WERI-Rb-1 (cell line): ENCODE results near the gene C9orf85.
"Not testable (repeated sequence)": the region's sequence is repeated elsewhere in the genome, so short reads cannot be mapped to it uniquely, and the experiment has no call there.

Experiments
- DNase-seq: peaks from one replicate; pipeline ENCODE4 v3.0.0-alpha.2; 2020
- H3K27ac ChIP-seq: fragments of 250-450 bp; sonication (Bioruptor Pico); 2 replicates; pipeline ENCODE4 v1.5.1; 2020; ENCODE audit warnings: mild to moderate bottlenecking, moderate library complexity
- H3K27me3 ChIP-seq: fragments of 250-450 bp; sonication (Bioruptor Pico); 2 replicates; pipeline ENCODE4 v1.5.1; 2021; ENCODE audit warnings: mild to moderate bottlenecking, low read depth, moderate library complexity; ENCODE audit not compliant: insufficient read depth, severe bottlenecking
- H3K36me3 ChIP-seq: fragments of 250-450 bp; sonication (Bioruptor Pico); 2 replicates; pipeline ENCODE4 v1.5.1; 2020; ENCODE audit warnings: mild to moderate bottlenecking, moderate library complexity
- H3K4me3 ChIP-seq: 2 replicates; pipeline ENCODE4 v1.5.1; 2011; ENCODE audit warnings: low read depth, mild to moderate bottlenecking, control low read depth, low read length
- H3K9me3 ChIP-seq: fragments of 250-450 bp; sonication (Bioruptor Pico); 2 replicates; pipeline ENCODE4 v1.5.1; 2021; ENCODE audit warnings: mild to moderate bottlenecking, moderate library complexity; ENCODE audit not compliant: severe bottlenecking
- TF ChIP-seq, protein P1 (sequence below): IDR thresholded peaks from 2 replicates; pipeline ENCODE4 v1.5.1; 2011; ENCODE audit warnings: low read depth, mild to moderate bottlenecking, control low read depth, inconsistent platforms, low read length

The C9orf85 gene

DNA sequence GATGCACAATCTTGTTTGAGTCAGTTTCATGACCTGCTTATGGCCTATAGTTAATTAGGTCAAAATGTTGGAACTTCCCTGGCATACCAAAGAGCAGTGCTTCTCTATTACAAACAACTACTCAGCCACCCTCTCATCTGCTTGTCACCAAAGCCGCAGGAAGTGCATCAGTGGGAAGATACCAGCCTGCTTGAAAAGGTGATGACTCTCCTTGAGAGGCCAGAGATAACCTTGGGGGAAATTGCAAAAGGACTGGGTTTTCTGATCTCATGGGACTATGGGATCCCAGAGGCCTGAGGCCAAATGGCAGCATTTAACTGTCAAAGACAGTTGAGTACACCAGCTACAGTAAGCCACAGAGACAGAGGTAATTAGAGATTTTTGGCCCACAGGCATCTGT lies 79.0 kb downstream of the C9orf85 start:
- Histone ChIP-seq H3K4me3 (no peak overlapping the region), H3K27ac (no peak overlapping the region), H3K27me3 (no peaks in the 10 kb centered on the region), H3K9me3 (no peaks in the 10 kb centered on the region), H3K36me3 (no peaks in the 10 kb centered on the region)
- no peak for DNase-seq
- TF ChIP-seq, protein P1, sequence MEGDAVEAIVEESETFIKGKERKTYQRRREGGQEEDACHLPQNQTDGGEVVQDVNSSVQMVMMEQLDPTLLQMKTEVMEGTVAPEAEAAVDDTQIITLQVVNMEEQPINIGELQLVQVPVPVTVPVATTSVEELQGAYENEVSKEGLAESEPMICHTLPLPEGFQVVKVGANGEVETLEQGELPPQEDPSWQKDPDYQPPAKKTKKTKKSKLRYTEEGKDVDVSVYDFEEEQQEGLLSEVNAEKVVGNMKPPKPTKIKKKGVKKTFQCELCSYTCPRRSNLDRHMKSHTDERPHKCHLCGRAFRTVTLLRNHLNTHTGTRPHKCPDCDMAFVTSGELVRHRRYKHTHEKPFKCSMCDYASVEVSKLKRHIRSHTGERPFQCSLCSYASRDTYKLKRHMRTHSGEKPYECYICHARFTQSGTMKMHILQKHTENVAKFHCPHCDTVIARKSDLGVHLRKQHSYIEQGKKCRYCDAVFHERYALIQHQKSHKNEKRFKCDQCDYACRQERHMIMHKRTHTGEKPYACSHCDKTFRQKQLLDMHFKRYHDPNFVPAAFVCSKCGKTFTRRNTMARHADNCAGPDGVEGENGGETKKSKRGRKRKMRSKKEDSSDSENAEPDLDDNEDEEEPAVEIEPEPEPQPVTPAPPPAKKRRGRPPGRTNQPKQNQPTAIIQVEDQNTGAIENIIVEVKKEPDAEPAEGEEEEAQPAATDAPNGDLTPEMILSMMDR, result no peak

DNA sequence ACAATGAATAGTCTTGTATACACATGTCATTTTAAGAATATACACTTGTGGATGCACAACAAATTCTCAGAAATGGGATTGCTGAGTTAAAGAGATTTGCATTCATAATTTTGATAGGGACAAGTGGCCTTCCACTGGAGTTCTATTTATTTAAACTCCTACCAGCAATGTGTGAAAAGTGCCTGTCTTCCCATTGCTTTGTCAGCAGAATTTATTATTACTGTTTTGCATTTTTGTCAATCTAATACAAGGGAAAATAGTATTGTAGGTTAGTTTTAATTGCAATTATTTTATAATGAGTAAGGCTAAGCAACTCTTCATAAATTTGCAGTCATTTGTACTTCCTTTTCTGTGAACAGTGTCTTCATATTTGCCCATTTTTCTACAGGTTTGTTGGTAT lies 94.0 kb downstream of the C9orf85 start:
- Histone ChIP-seq H3K9me3 (peaks cover 6% of the 10 kb centered on the region), H3K36me3 (no peaks in the 10 kb centered on the region), H3K27me3 (no peaks in the 10 kb centered on the region), H3K27ac (no peak overlapping the region), H3K4me3 (no peak overlapping the region)
- TF ChIP-seq, protein P1, result no peak
- DNase-seq, result no peak

DNA sequence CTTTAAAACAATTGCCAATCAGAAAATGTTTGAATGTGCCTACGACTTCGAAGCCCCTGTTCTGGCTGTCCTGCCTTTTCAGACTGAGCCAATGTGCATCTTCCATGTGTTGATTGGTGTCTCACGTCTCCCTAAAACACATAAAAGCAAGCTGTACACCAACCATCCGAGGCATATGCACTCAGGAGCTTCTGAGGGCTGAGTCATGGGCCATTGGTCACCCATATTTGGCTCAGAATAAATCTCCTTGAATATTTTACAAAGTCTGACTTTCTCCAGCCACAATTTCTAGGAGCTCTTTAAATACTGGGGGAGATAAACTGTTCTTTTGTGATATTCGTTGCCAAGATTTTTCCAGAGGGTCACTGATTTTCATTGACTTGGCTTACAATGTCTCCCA lies 95.1 kb downstream of the C9orf85 start:
- Histone ChIP-seq H3K4me3 (no peak overlapping the region), H3K9me3 (peaks cover 1% of the 10 kb centered on the region), H3K27ac (no peak overlapping the region), H3K27me3 (no peaks in the 10 kb centered on the region), H3K36me3 (no peaks in the 10 kb centered on the region)
- TF ChIP-seq, protein P1, result no peak
- DNase-seq, result no peak

DNA sequence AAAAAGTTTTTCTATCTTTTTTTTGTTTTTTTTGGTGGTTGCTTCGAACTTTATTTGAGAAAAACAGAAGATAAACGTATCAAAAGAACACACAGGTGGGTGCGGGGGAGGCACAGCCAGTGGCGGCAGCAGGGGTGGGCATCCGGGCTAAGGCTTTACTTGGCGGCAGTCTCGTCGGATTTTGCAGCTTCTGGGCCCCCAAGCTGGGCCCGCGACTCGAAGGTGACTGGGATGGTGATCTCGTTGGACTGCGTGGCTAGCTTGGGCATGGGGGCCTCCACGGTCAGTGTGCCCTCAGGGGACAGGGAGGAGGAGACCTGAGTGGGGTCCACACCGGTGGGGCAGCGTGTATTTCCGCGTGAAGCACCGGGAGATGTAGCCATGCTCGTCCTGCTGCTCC lies 96.3 kb downstream of the C9orf85 start:
- H3K9me3 ChIP-seq, H3K4me3 ChIP-seq, H3K36me3 ChIP-seq, H3K27ac ChIP-seq, DNase-seq, H3K27me3 ChIP-seq: not testable (repeated sequence)

DNA sequence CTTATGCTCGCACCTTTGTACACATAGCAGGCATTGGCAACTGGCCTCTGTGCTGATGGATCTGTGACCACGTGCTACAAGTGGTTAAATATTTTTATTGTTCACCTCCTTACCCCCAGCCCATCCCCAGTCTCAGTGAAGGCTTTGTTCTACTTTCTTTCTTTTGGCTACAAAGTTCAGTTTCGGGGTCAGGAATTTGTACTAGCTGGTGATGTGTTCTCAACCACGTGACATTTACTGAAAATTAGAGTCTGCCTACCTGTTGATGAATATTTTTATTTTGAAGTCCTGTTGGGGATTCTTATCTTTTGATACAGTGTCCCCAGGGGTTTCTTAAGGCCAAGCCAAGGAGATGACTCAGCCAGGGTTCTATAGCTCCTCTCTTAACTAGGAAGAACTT lies 101.2 kb downstream of the C9orf85 start:
- no peaks in the 10 kb centered on the region for H3K27me3 ChIP-seq

DNA sequence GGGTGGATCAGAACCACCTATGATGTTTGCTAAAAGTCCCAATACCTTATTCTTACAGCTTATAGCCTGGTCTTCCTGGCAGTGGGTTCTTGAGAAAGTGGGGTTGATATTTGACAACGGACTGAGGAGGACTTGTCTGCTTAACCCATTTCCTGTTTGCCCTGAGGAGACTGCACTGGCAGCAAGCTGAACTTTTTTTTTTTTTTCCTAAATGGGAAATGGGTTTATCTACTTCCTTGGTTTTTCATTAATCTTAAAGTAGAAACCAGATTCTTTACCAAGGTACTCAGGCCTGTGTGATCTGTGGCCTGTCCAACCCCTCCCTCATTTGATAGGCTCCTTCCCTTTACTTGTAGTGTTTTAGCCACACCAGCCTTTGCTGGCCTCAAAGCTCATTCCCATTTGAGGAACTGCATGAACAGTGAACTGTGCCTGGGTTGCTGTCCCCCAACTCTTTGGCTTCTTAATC lies 101.9 kb downstream of the C9orf85 start:
- Histone ChIP-seq H3K9me3 (no peaks in the 10 kb centered on the region), H3K27me3 (no peaks in the 10 kb centered on the region), H3K4me3 (no peak overlapping the region), H3K36me3 (no peaks in the 10 kb centered on the region), H3K27ac (no peak overlapping the region)
- DNase-seq, result no peak
- TF ChIP-seq, protein P1, result no peak

More for the DNA sequence above, 101.2 kb downstream of the C9orf85 start:
- no peak for DNase-seq
- Histone ChIP-seq H3K27ac (no peak overlapping the region), H3K36me3 (no peaks in the 10 kb centered on the region), H3K4me3 (no peak overlapping the region), H3K9me3 (no peaks in the 10 kb centered on the region)
- TF ChIP-seq, protein P1, result no peak
